HepG2 (cell line): Measurements from ENCODE around the gene MICOS13. TPM values are rescaled to one million over a fixed set of nuclear protein-coding genes. Genes with fewer than 3 reads are reported as not detected.

Experiments
- AHR ChIP-seq: IDR thresholded peaks from 2 replicates; pipeline ENCODE4 v1.6.1; 2018; ENCODE audit warnings: missing genetic modification reagents, missing compliant biosample characterization
- CEBPZ ChIP-seq: IDR thresholded peaks from 2 replicates; pipeline ENCODE4 v1.6.1; 2012; ENCODE audit warnings: low read length, improper control_type of control experiment
- CHCHD3 ChIP-seq: sonication (generic); formaldehyde crosslinking; IDR thresholded peaks from 2 replicates; pipeline ENCODE4 v1.8.0; 2022; ENCODE audit warnings: mild to moderate bottlenecking, missing genetic modification reagents, moderate library complexity
- FOXO4 ChIP-seq: sonication (generic); formaldehyde crosslinking; conservative IDR thresholded peaks from 2 replicates; pipeline ENCODE4 v1.8.1; 2023; ENCODE audit warnings: missing genetic modification reagents
- GABPA ChIP-seq, 2 experiments: IDR thresholded peaks; 2 replicates each; pipeline ENCODE4 v1.6.1; 2011 to 2016; ENCODE audit warnings: low read depth in 2 of 2, low read length in 1 of 2, missing biosample characterization in 1 of 2, missing genetic modification characterization in 1 of 2
- GLI4 ChIP-seq: sonication (generic); formaldehyde crosslinking; IDR thresholded peaks from 2 replicates; pipeline ENCODE4 v1.5.1; 2020; ENCODE audit warnings: missing genetic modification reagents, mild to moderate bottlenecking, moderate library complexity, borderline replicate concordance
- KDM5A ChIP-seq: fragments of 200-600 bp; sonication (generic); IDR thresholded peaks from 2 replicates; pipeline ENCODE4 v1.7.0; 2018; ENCODE audit warnings: antibody characterized with exemption, mild to moderate bottlenecking, low read length, borderline replicate concordance
- KDM5B ChIP-seq: sonication (generic); formaldehyde crosslinking; IDR thresholded peaks from 2 replicates; pipeline ENCODE4 v1.4.0; 2020; ENCODE audit warnings: missing genetic modification reagents, mild to moderate bottlenecking, borderline replicate concordance
- REPIN1 ChIP-seq: sonication (generic); formaldehyde crosslinking; IDR thresholded peaks from 2 replicates; pipeline ENCODE4 v1.8.0; 2022; ENCODE audit warnings: missing genetic modification reagents, low read depth, mild to moderate bottlenecking, borderline replicate concordance
- RFXANK ChIP-seq: IDR thresholded peaks from 2 replicates; pipeline ENCODE4 v1.6.1; 2016
- SSRP1 ChIP-seq: IDR thresholded peaks from 2 replicates; pipeline ENCODE4 v1.6.1; 2016; ENCODE audit warnings: control low read depth
- TFDP1 ChIP-seq: IDR thresholded peaks from 2 replicates; pipeline ENCODE4 v1.6.1; 2016; ENCODE audit warnings: missing compliant biosample characterization, missing genetic modification reagents, borderline replicate concordance
- ZHX2 ChIP-seq, 2 experiments: sonication (generic) in 1 of 2; formaldehyde crosslinking in 1 of 2; IDR thresholded peaks; 2 replicates each; pipeline versions ENCODE4 v1.6.1 to v1.9.0; 2014 to 2022; ENCODE audit warnings: antibody characterized with exemption in 1 of 2, borderline replicate concordance in 1 of 2, inconsistent platforms in 1 of 2, low read depth in 1 of 2, missing genetic modification reagents in 1 of 2
- ZNF510 ChIP-seq: sonication (generic); formaldehyde crosslinking; IDR thresholded peaks from 2 replicates; pipeline ENCODE4 v1.4.0; 2020; ENCODE audit warnings: low read depth, mild to moderate bottlenecking, missing genetic modification reagents
- ZNF549 ChIP-seq: sonication (generic); formaldehyde crosslinking; IDR thresholded peaks from 2 replicates; pipeline ENCODE4 v1.5.0; 2020; ENCODE audit warnings: missing genetic modification reagents
- ZNF616 ChIP-seq: sonication (generic); formaldehyde crosslinking; IDR thresholded peaks from 2 replicates; pipeline ENCODE4 v1.5.0; 2020; ENCODE audit warnings: low read depth, mild to moderate bottlenecking, missing genetic modification reagents
- polyA plus RNA-seq, 8 experiments: library from polyadenylated mRNA; depleted of rRNA in 3 of 8; stranded (reverse) in 7 of 8; unstranded in 1 of 8; fragments of >200 nt; fragmentation: Illumina TruSeq in 4 of 8; extraction: Trizol in 4 of 8; gene quantifications; 2 replicates each; pipeline versions ENCODE4 v1.2.1 to v1.2.3, GENCODE V29; 2011 to 2016; ENCODE audit warnings: low read depth in 4 of 8, missing spikeins in 1 of 8, mixed read lengths in 1 of 8; ENCODE audit not compliant: insufficient read depth in 1 of 8
- total RNA-seq, 5 experiments: library from RNA; depleted of rRNA; stranded (reverse); fragments of >200 nt; fragmentation: Illumina TruSeq; extraction: Trizol; gene quantifications; 2 replicates each; pipeline ENCODE4 v1.2.3, GENCODE V29; 2016; ENCODE audit warnings: low read depth in 1 of 5

The MICOS13 gene
- total and polyA plus RNA-seq, 2 of the 13 experiments (the other 11 are each of a cell fraction or from before 2014, with no cell fraction given) = 28.8 to 35.4 TPM

GRCh38 chr19:5686647-5687359 is 6.5 kb upstream of the MICOS13 start (continued):
- TF ChIP-seq ZHX2 (IDR thresholded peaks at IDR 0.05; ENCODE audit: low read depth) (no peak; the same call in 1 of the 2 replicates), ZHX2 (CRISPR knock-in tag; IDR thresholded peaks at IDR 0.05; ENCODE audit: borderline replicate concordance) (0 out of 2 replicates have a peak, but pooled peaks have one; percentile 10), KDM5B (CRISPR knock-in tag) (peak; percentile 21; the same call in 1 of the 2 replicates), CHCHD3 (no peak), ZNF549 (CRISPR knock-in tag) (no peak), SSRP1 (CRISPR knock-in tag) (no peak), FOXO4 (CRISPR knock-in tag) (no peak), KDM5A (no peak), CEBPZ (no peak), GABPA (IDR thresholded peaks at IDR 0.05; ENCODE audit: low read depth, low read length) (no peak), GABPA (CRISPR knock-in tag; IDR thresholded peaks at IDR 0.05; ENCODE audit: low read depth) (peak; percentile 26; the same call in 1 of the 2 replicates), AHR (CRISPR knock-in tag) (no peak), GLI4 (CRISPR knock-in tag) (no peak), REPIN1 (CRISPR knock-in tag) (no peak), ZNF616 (CRISPR knock-in tag) (peak; percentile 31; the same call in 1 of the 2 replicates), RFXANK (no peak), ZNF510 (CRISPR knock-in tag) (no peak), TFDP1 (CRISPR knock-in tag) (no peak)
